Measurements from ENCODE around the gene TMEM221.

TMEM221 gene

GRCh38 chr19:17404621-17405249 is 43.7 kb downstream of the TMEM221 start:
- peak in 2 of 3 donors; percentile 34 to 45 for DNase-seq

DNA sequence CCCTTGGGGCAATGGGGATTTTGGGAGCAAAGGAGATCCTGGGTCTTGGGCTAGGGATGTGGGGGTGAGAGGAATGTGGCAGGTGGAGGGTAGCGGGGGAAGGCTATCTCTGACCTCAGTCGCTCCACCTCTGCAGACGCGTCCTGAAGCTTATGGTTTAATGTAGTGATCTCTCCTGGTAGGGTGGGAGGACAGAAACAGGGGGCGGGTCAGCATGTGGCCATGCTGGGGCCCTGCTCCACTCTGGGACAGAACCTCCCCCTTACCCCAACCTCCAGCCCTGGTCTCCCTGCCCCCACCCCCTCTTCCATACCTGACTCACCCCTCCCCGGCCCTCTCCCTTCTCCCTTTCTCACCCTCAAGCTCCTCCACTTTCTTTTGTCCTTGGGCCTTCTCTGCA is 44.5 kb downstream of the TMEM221 start:
- no peak for DNase-seq

DNA sequence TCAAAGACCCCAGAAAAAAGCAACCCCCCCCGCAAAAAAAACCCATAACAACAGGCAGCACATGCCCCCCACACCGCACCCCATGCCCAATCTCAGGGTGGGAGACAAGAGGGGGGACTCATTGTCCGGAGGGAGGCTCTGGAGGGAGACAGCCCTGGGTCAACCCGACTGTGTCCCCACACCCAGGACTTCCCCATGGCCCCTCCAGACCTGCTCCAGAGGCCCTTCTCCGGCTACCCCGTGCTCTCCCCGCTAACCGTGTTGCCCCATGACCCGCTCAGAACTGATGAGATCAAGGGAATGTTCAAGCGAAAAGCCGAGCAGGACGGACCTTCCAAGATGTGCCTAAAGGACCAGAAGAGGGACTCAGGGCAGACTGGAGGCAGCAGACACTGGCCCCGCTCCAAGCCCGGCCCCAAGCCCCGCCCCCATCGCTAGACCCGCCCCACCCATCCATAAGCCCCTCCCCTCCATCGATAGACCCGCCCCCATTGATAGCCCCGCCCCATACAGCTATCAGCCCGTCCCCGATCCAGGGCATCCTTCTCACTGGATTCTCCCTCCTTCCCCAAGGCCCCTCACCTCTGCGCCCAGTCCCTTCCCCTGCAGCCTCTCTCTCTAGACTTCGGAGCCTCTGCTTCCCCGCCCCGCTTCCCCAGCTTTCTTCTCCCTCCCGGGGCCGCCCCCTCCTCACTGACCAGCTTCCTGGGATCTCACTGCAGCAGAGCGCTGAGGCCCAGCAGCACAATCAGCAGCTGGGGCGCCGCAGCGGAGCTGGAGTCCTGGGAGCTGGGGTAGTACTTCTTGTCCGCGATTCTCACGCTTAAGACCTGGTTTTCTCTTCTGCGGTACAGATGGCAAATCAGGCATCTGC is 45.2 kb downstream of the TMEM221 start:
- peak; percentile 45 to 80 (median 66) for DNase-seq

GRCh38 chr19:17401628-17402027 is 46.8 kb downstream of the TMEM221 start:
- no peak for DNase-seq

- DNase-seq, result no peak
Measured at GRCh38 chr19:17398902-17399527, 49.5 kb downstream of the TMEM221 start.

GRCh38 chr19:17394891-17395415 is 53.5 kb downstream of the TMEM221 start:
- DNase-seq, result peak; percentile 57 to 87 (median 80)

DNA sequence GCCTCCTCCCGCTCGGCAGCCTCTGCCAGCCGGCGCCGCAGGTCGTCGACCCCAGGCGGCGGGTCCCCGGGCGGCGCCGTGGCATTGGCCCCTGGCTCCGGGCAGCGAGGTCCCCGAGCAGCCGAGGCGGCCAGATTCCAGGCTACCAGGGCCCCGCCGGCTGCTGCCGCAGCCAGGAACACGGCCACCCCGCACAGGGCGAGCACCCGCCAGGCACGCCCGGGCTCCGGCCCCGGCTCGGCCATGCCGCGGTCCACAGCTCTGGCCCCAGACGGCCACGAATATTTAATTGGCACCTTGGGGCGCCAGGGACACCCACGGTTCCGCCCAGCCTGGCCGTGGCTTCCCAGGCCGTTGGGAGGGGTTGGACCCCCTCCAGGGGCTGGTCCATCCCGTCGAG is 54.6 kb downstream of the TMEM221 start, which contains the start of gene CCDC194:
TSS of gene CCDC194 (minus strand) at position 283 of the 400 bp plus-strand sequence. CDS start at position 245, 38 bp downstream.
- DNase-seq, result no peak

- no peak for DNase-seq
Measured at GRCh38 chr19:17393002-17393401, 55.5 kb downstream of the TMEM221 start.

DNA sequence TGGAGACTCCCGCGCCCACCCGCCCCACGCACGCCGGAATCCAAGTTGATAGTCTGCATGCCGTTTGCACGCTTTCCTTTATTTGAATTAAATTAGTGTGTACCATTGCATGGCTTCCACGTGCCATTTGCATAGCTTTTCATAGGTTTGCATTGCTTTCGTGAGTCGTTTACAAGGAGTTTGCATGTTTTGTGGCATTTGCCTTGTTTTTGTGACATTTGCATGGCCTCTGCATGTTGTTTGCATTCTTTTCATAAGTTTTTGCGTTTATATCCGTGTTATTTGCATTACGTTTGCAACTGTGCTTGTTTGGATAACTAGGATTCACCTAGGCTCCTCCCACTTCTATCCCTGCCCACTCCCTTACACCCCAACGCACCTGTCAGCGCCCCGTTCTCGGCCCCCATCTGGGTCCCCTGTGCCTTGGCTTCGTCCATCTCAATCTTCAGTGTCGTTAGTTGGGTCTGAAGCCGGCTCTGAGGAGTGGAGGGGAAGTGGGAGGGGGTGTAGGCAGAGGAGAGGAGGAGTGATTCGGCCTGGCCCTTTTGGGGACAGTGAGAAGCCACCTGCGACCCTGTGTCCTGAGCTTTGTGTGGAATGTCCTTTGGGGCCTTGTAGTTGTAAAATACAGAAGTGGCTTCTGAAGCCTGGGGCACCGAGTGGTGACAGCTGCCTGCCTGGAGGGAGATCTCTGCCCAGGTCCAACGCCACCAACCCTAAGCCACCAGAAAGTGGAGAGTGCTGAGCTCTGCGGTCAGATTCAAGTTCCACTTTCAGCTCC is 56.9 kb downstream of the TMEM221 start:
- DNase-seq, result peak; percentile 44 to 56 (median 49)

GRCh38 chr19:17390665-17391370 is 57.6 kb downstream of the TMEM221 start:
- DNase-seq, result peak; percentile 94 to 99 (median 96)

DNA sequence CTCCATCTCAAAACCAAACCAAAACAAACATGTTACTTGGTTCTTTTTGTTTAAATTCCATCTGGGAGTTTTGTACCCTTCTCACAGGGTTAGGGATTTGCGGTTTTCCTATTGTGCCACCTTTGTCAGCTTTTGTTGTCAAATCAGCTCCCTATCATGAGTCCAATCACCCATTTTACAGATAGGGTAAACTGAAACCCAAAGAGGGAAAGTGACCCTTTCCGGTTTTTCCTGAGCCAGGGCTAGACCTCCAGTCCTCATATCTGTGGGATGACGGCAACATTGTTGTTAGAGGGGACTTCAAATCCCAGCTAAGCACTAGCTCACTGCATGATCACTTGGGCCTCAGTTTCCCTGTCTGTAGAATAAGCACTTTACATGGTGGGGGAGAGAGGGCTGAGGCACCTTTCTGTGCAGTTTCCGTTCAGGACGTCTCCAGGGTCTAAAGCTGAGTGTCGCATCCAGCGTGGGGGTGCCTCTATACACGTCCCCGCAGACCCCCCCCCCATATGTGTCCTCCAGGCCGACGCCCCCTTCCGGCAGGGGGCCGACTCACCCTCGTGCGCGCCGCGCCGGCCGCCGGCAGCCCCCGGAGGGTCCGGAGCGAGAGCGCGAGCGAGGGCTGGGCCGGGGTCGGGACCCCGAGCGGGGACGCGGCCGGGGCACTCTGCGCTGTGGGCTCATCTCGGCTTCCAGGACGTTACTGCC is 58.4 kb downstream of the TMEM221 start:
- peak in 1 of 3 donors; percentile 19 for DNase-seq

- no peak for DNase-seq
Measured at GRCh38 chr19:17389288-17389687, 59.2 kb downstream of the TMEM221 start.

GRCh38 chr19:17385878-17386611 is 62.4 kb downstream of the TMEM221 start:
- DNase-seq, result peak; percentile 67 to 85 (median 73)
